GM19043 (cell line): ENCODE results near the gene UMODL1.
"Not testable (repeated sequence)": the region's sequence is repeated elsewhere in the genome, so short reads cannot be mapped to it uniquely, and the experiment has no call there.

Source experiments
- ATAC-seq: cut with Tn5 transposase; IDR thresholded peaks from one replicate; pipeline ENCODE4 v1.9.1; 2021; ENCODE audit warnings: low read depth; ENCODE audit not compliant: unreplicated experiment

UMODL1 gene

GRCh38 chr21:42059141-42059540, 12.0 kb upstream of the UMODL1 start:
- ATAC-seq = no peak

GRCh38 chr21:42059721-42060120, 11.4 kb upstream of the UMODL1 start:
- ATAC-seq = no peak

GRCh38 chr21:42060166-42060565, 11.0 kb upstream of the UMODL1 start:
- no peak for ATAC-seq

GRCh38 chr21:42061195-42061985, 9.7 kb upstream of the UMODL1 start:
- ATAC-seq = peak; percentile 51

GRCh38 chr21:42061986-42062235, 9.2 kb upstream of the UMODL1 start:
- no peak for ATAC-seq

DNA sequence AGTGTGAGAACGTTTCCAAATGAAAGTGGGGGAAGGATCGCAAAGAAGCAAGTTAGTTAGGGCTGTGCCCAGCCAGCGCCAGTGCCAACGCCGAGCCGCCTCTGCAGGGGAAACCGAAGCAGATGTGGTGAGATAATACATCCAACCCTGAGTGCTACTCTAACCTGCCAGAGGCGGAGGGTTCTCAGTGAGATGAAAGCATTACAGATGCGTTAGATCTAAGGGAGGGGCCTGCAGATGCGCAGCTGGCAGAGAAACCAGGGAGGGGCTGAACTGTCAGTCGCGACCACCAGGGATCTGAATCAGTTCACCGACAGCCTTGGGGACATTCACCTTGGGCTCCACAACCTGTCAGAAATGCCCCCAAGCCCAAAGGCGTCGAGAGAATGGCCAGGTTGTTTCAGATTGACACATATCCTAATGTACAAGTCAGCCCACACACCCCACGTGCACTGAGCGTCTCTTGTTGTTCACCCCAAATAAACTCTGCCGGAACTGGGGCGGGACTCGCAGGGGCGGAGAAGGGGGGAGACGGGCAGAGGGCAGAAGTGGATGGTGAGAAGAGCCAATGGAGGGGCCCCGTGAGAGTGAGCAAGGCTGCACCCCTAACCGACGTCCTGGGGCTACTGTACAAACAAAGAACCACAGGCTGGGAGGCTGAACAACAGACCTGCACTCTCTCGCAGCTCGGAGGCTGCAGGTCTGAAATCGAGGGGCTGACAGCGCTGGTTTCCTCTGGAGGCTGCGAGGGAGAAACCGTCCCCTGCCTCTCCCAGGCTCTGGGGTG, 8.7 kb upstream of the UMODL1 start:
- peak; percentile 42 for ATAC-seq

DNA sequence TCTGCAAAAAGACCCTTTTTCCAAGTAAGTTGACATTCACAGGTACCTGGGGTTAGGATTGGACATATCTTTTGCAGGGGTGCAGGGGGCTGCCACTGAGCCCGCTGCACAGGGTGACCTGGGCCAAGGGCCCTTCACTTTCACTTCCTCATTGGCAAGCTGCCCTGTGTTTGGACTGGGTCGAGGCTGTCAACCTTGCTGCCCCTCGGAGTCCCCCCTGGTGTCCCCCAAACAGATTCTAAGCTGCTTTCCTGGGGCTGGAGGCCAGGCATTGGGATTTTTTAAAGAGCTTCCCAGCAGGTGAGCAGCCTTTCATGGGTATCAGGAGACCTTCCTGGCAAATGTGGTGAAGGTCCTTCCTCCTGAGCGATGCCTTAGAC, 7.9 kb upstream of the UMODL1 start:
- no peak for ATAC-seq

DNA sequence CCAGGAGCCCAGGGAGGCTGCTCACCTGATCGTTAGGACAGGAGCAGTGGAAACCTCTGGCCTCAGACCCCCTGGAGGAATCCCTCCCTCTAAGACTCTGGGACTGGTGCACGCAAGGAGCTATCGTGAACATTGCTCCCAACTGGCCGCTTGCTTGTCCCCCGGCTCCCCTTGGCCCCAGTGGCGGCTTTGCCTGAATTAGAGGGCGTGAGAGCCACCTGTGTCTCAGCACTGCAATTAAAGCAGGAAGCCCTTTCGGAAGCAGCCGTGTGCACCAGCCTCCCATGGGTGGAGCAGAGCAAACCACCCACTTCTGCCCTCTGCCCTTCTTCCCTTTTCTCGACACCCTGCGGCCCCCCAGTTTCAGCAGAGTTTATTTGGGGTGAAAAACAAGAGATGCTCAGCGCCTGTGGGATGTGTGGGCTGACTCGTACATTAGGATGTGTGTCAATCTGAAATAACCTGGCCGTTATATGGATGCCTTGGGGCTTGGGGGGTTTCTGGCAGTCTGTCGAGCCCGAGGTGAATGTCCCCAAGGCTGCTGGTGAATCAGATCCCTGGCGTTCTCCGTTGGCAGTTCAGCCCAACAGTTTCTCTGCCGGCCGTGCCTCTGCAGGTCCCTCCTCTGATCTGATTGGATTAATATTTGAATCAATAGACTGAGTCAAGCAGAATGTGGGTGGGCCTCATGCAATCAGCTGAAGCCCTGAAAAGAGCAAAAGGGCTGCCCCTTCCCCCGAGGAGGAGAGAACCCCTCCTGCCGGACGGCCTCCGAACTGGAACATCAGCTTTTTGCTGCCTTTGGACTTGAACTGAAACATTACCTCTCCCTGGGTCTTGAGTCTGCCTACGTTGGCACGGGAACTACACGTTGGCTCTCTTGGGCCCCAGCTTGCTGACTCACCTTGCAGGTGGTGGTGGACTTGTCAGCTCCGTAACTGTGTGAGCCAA, 7.3 kb upstream of the UMODL1 start:
- ATAC-seq = no peak

DNA sequence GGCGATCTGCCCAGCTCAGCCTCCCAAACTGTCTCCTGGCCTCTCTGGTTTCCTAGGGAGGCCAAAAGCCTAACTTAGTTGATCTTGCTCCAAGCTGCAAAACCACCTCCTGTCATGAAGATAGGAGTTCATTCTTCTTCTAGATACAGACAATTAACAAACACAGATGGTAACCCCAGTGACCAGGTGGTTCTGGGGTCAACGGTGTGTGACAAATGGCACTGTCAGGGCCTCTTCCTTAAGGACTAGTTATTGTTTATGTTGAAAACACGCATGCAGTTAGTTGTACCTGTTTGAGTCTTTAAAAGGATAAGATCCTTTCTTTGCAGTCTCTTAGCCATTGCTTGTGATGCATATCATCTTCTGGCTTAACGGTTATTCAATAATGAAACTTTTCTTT, 4.6 kb upstream of the UMODL1 start:
- no peak for ATAC-seq

GRCh38 chr21:42067531-42068255, 3.4 kb upstream of the UMODL1 start:
- no peak for ATAC-seq

GRCh38 chr21:42068256-42068545, 2.9 kb upstream of the UMODL1 start:
- ATAC-seq = no peak

DNA sequence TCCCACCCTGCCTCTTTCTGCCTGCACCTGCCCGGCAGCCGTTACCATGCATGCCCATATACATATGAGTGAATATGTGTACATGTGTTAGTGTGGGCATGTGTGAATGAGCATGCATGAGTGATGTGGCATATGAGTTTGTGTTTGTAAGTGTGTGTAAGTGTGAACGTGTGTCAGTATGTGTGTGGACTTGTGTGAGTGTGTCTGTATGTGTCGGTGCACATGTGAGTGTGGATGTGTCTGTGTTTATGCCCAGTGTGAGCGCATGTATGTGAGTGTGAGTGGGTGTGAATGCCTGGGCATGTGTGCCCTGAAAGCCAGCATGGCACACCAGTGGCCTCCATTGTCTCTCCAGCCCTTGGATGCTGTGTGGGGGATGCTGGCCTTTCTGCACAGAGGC, 2.5 kb upstream of the UMODL1 start:
- ATAC-seq = no peak

GRCh38 chr21:42069327-42069726, 1.8 kb upstream of the UMODL1 start:
- no peak for ATAC-seq

- ATAC-seq = no peak
These were observed 1.3 kb upstream of the UMODL1 start for GRCh38 chr21:42069843-42070242.

DNA sequence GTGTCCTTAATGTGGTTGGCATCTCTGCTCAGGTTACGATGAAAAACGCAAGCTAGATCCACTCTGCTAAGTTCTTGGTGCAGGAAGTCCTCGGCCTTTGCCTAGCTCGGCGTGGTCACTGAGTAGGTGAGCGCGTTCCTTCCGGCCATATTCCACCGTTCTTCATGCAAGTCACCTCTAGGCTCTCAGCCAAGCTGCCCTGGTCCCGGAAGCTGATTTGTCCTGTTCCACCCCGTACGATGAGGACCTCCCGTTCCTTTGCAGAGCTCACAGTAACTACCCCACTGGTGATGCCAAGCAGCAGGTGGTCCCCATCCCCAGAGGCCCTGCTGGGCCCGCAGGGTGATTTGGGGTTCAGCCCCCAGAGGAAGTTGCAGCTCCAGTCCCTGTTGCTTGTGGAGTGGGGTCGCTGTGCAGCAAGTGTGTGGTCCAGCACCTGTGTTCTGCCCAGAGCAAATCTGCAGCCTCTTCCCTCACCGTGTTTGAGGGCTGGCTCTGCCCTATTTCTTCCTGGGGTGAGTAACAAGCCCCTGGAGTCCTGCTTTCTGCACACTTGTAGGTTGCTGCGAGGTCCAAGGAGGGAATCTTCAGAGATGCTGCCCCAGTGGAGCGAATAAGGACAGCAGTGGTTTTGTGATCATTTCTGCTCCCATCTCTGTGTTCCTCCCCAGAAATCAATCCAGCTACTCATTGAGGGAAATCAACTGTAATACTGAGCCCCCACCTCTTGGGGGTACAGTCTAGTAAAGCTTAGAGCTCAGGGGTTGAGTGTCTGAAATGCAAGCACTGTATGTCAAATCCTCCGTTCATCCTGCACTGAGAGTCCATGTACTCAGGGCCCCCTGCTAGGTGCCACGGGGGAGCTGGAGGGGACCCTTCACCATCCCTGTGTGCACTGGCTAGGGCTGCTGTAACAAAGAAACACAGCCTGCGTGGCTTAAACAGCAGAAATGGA, 2.3 kb downstream of the UMODL1 start:
- no peak for ATAC-seq

GRCh38 chr21:42075686-42076471, 4.8 kb downstream of the UMODL1 start:
- ATAC-seq = no peak

DNA sequence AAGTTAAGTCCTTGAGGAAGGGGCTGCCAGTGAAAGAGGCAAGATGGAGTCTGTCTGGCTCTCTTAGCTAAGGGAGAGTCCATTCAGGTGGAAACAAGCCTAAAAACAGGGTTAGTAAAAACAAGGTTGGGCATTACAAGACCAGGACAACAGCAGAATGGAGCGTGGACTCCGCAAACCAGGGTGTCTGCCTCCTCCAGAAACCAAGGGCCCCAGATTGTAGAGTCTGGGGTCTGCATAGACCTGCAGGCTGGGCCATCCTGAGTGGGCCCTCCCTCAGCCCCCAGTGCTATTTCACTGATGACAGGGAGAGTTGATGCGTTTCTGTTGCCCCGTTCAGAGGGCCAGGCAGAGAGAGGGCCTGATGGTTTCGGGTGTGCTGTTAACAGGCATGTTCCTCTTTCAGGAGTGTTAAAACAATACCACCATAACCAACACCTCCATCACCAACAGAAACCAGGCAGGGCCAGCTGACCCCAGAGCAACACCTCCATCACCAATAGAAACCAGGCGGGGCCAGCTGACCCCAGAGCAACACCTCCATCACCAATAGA, 6.6 kb downstream of the UMODL1 start:
- ATAC-seq = peak; percentile 91

GRCh38 chr21:42078247-42079007, 7.3 kb downstream of the UMODL1 start:
- not testable (repeated sequence) for ATAC-seq
